ENCODE data around the gene PRKAG2. TPM values are rescaled to one million over a fixed set of nuclear protein-coding genes. Genes with fewer than 3 reads are reported as not detected.

PRKAG2 gene
- total and polyA plus RNA-seq, 2 donors = 37.9 to 71.6 TPM

DNA sequence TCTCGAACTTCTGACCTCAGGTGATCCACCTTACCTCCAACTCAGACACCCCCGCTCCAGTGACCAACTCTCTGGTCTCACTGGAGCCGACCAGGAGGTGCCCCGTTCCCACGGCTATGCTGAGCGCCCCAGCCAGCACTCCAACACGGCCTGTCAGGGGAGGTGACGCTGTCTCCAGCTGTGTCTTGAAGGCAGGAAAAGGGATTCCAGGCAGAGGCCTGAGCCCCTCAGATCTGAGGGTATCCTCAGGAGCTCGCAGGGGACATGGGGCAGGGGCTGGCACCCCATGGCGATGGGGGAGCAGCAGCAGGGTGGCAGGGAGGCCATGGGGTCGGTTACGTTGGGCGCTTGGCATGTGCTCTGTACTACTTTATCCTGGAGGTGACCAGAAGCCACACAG, 262.9 kb downstream of the PRKAG2 start:
- Histone ChIP-seq H3K36me3 (ENCODE audit: insufficient read depth) (no peaks in the 10 kb centered on the region), H3K4me1 (ENCODE audit: insufficient read depth) (no peaks in the 10 kb centered on the region), H3K27ac (ENCODE audit: low read depth) (no peak overlapping the region), H3K4me3 (ENCODE audit: low read depth, low read length) (no peak overlapping the region)
- no peak for DNase-seq (ENCODE audit: extremely low spot score)
- 92% methylated on average over 13 of the region's 13 CpGs for WGBS

DNA sequence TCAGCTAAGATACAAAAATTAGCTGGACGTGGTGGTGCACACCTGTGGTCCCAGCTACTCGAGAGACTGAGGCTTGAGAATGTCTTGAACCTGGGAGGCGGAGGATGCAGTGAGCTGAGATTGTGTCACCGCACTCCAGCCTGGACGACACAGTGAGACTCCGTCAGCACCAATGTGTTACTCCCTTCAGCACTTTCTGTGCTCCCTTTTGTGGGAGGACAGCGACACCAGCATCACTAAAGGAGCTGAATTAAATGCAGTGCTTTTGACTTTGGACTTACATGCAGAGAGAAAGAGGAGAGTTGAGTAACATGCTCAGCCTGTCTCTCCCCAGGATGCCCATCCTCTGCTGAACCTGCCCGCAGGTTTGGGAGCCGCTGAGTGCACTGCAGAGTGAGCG, 265.0 kb downstream of the PRKAG2 start:
- Histone ChIP-seq H3K4me3 (ENCODE audit: low read depth, low read length) (no peak overlapping the region), H3K36me3 (ENCODE audit: insufficient read depth) (no peaks in the 10 kb centered on the region), H3K27ac (ENCODE audit: low read depth) (no peak overlapping the region), H3K4me1 (ENCODE audit: insufficient read depth) (no peaks in the 10 kb centered on the region)
- no peak for DNase-seq (ENCODE audit: extremely low spot score)
- WGBS = 91% methylated on average over 10 of the region's 10 CpGs

DNA sequence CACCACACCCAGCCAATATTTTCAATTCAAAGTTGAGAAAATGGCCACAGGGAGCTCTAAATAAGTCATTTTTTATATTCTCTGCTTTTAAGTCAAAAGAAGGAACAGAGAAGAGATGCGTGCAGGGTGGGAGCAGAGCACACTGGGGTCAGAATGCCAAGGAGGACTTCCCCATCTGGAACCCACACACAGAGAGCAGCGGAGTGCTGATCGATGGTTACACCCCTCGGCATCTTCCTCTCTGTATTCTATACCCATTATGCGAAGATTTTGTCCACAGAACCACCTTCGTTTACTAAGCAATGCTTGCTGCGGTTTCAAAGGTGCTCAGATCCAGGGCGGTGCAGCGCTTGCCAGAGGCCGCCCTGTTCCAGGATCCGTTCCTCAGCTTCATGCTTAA, 265.9 kb downstream of the PRKAG2 start:
- H3K27ac ChIP-seq (ENCODE audit: low read depth) = no peak overlapping the region
- no peaks in the 10 kb centered on the region for H3K4me1 ChIP-seq (ENCODE audit: insufficient read depth)
- H3K36me3 ChIP-seq (ENCODE audit: insufficient read depth) = no peaks in the 10 kb centered on the region
- H3K4me3 ChIP-seq (ENCODE audit: low read depth, low read length) = no peak overlapping the region
- WGBS = 92% methylated on average over 11 of the region's 11 CpGs
- no peak for DNase-seq (ENCODE audit: extremely low spot score)

DNA sequence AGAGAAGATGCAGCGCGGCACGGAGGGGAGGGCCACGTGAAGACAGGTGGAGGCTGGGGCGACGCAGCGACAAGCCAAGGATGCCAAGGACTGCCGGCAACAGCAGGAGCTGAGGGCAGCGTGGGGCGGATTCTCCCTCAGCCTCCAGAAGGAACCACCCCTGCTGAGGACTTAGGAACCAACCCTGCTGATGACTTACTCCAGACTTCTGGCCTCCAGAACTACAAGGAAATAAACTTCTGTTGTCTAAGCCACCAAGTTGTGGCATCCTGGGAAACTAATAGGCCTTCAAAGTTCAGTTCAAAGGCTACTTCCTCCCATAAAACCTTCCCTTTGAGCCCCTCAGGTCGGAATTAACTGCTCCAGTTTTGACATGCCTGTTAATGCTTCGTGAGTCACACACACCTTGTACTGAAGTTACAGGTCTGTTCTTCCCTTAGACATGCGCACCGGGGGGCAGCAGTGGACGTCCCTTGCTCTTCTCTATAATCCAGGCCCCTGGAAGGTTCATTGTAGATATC, 268.8 kb downstream of the PRKAG2 start:
- H3K36me3 ChIP-seq (ENCODE audit: insufficient read depth) = no peaks in the 10 kb centered on the region

DNA sequence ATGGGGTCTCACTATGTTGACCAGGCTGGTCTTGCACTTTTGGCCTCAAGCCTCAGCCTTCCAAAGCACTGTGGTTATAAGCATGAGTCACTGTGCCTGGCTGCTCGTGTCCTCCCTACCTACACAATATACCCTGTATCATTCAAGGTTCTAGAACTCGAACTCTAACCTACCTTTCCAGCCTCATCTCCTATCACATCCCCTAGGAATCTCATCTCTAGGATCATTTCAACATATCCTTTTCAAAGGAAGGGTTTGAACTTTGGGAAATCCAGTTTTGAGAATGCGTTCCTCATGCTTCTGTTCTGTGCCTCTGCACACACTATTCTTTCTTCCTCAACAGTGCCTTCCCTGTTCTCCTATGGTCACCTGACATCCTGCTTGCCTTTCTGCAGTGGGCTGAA, 269.4 kb downstream of the PRKAG2 start:
- Histone ChIP-seq H3K27ac (ENCODE audit: low read depth) (no peak overlapping the region), H3K4me3 (ENCODE audit: low read depth, low read length) (no peak overlapping the region), H3K36me3 (ENCODE audit: insufficient read depth) (no peaks in the 10 kb centered on the region), H3K4me1 (ENCODE audit: insufficient read depth) (no peaks in the 10 kb centered on the region)
- DNase-seq (ENCODE audit: extremely low spot score) = no peak
- 73% methylated on average over 3 of the region's 3 CpGs for WGBS

More for the DNA sequence above, 268.8 kb downstream of the PRKAG2 start:
- DNase-seq (ENCODE audit: extremely low spot score) = no peak
- WGBS = 74% methylated on average over 15 of the region's 15 CpGs
- no peak overlapping the region for H3K4me3 ChIP-seq (ENCODE audit: low read depth, low read length)
- no peak overlapping the region for H3K27ac ChIP-seq (ENCODE audit: low read depth)
- no peaks in the 10 kb centered on the region for H3K4me1 ChIP-seq (ENCODE audit: insufficient read depth)

DNA sequence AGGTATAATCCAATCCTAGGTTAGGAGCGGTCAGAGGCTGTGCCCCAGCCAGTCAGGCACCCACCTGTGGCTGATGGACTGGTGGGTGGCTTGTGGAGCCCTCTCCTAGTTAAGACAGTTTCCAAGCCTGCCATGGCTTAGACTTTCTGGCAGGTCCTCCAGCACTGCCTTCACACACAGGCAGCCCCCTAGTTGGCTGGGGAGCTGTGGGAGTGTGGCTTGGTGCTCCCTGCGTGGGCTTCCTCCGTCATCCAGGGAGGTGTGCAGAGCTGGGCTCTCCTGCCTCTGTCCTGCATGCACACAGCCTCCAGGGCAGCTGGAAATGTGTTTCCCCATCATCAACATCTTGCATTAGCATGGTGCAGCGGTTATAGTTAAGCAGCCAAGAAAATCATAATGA, 273.0 kb downstream of the PRKAG2 start:
- Histone ChIP-seq H3K27ac (ENCODE audit: low read depth) (no peak overlapping the region), H3K4me1 (ENCODE audit: insufficient read depth) (no peaks in the 10 kb centered on the region), H3K4me3 (ENCODE audit: low read depth, low read length) (no peak overlapping the region), H3K36me3 (ENCODE audit: insufficient read depth) (no peaks in the 10 kb centered on the region)
- 82% methylated on average over 4 of the region's 4 CpGs for WGBS
- DNase-seq (ENCODE audit: extremely low spot score) = no peak

DNA sequence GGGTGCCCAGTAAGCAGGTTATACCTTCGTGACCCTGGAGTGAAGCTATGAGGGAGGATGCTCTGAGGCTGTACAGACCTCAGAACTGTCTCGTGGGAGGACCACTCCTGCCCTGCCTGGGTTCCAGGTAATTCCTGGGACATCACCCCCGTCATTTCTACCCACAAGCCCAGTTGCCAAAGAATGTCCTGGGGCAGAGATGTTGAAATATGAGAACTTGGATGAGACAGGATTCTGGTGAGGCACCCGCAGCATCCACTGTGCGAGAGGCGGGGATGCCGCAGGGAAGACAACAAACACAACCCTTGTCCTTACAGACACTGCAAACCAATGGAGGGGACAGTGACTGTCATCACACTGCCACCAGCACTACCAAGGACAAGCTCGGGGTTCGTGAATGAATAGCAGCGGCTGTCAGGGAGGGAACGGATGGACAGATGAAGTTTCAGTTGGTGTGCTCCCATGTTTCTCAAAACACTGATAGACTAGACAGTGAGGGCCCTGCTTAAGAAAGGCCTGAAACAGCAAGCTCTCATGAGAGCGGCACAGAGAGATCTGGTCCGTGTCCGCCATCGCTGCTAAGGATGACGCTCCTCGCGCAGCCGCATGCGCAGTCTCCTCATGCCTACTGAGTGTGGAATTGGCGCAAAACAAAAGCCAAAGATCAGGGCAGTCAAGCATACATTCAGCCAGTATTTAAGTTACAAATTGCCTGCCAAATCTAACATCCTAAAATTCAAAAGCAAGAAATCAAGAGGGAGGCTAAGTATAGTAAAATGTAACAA, 275.2 kb downstream of the PRKAG2 start:
- H3K4me1 ChIP-seq (ENCODE audit: insufficient read depth) = no peaks in the 10 kb centered on the region

DNA sequence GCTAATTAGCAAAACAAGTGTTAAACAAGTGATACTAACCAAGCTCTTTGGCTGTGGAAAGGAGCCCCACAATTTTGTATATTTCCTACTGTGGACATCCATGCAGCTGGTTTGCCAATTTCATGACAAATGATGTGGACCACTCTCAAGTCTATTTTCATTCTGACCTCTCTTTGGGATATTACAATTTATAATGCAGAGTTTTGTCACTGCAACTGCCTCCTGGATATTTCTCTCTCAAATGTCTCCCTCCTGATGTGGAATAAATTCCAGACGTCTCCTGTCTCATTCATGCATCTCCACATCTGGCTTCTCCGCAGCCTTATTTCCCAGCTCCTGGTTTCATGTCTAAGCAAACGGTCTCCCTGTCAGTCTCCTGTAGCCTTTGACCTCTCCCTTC, 276.6 kb downstream of the PRKAG2 start:
- no peaks in the 10 kb centered on the region for H3K36me3 ChIP-seq (ENCODE audit: insufficient read depth)
- DNase-seq (ENCODE audit: extremely low spot score) = no peak
- H3K4me1 ChIP-seq (ENCODE audit: insufficient read depth) = no peaks in the 10 kb centered on the region
- 66% methylated on average over 3 of the region's 3 CpGs for WGBS
- H3K27ac ChIP-seq (ENCODE audit: low read depth) = no peak overlapping the region
- H3K4me3 ChIP-seq (ENCODE audit: low read depth, low read length) = no peak overlapping the region

More for the DNA sequence above, 275.2 kb downstream of the PRKAG2 start:
- Histone ChIP-seq H3K27ac (ENCODE audit: low read depth) (no peak overlapping the region), H3K4me3 (ENCODE audit: low read depth, low read length) (no peak overlapping the region), H3K36me3 (ENCODE audit: insufficient read depth) (no peaks in the 10 kb centered on the region)
- no peak for DNase-seq (ENCODE audit: extremely low spot score)
- WGBS = 91% methylated on average over 21 of the region's 21 CpGs

DNA sequence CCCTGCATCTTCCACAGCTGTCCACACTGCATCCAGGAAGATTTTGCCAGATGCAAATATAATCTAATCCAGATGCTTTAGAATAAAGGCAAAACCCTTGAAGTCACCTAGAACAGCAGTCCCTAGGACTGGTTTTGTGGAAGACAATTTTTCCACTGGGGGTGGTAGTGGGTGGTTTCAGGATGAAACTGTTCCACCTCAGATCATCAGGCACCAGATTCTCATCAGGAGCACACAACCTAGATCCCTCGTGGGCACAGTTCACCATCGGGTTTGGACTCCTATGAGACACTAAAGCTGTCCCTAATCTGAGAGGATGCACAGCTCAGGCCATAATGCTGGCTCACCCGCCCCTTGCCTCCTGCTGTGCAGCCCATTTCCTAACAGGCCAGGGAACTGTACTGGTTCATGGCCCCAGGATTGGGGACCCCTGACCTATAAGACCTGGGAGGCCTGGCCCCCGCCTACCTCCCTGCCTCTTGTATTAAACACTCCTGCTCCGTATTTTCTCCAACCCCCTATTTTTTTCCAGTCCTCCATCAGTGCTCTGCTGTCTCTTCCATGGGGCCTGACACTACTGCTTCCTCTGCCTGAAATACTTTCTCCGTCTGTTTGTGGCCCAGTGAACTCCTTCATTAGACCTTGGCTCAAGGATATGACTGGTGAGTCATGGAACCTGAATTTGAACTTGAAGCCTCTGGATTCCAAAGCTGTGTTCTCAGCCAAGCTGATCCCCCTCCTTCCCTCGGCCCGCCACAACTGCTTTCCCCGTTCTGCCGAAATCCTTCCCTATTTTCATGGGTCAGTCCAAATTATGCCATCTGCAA, 277.3 kb downstream of the PRKAG2 start:
- no peak overlapping the region for H3K4me3 ChIP-seq (ENCODE audit: low read depth, low read length)
- H3K4me1 ChIP-seq (ENCODE audit: insufficient read depth) = no peaks in the 10 kb centered on the region
- no peaks in the 10 kb centered on the region for H3K36me3 ChIP-seq (ENCODE audit: insufficient read depth)
- no peak overlapping the region for H3K27ac ChIP-seq (ENCODE audit: low read depth)
- DNase-seq (ENCODE audit: extremely low spot score) = no peak
- 37% methylated on average over 10 of the region's 10 CpGs for WGBS

DNA sequence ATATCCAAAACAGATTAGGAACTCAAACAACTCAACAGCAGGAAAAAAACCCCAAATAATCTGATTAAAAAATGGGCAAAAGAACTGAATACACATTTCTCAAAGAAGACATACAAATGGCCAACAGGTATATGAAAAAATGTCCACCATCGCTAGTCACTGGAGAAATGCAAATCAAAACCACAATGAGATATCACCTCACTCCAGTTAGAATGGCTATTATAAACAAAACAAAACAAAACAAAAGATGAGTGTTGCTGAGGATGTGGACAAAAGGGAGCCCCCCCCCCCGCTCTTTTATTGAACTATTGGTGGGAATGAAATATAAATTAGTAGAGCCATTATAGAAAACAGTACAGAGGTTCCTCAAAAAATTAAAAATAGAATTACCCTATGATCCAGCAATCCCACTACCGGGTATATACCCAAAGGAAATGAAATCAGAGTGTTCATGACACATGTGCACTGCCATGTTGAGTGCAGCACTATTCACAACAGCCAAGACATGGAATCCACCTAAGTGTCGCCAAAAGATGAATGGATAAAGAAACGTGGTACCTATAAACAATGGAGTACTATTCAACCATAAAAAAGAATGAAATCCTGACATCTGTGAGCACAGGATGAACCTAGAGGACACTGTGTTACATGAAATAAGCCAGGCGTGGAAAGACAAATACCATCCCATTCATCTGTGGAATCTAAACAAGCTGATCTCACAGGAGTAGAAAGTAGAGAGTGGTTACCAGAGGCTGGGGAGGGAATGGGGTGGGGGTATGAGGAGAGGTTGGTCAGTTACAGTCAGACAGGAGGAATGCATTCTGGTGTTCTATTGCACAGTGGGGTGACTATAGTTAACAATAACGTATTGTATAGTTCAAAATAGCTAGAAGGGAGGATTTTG, 279.1 kb downstream of the PRKAG2 start:
- WGBS = 75% methylated on average over 7 of the region's 7 CpGs
- Histone ChIP-seq H3K4me3 (ENCODE audit: low read depth, low read length) (no peak overlapping the region), H3K4me1 (ENCODE audit: insufficient read depth) (no peaks in the 10 kb centered on the region), H3K27ac (ENCODE audit: low read depth) (no peak overlapping the region), H3K36me3 (ENCODE audit: insufficient read depth) (no peaks in the 10 kb centered on the region)
- no peak for DNase-seq (ENCODE audit: extremely low spot score)

DNA sequence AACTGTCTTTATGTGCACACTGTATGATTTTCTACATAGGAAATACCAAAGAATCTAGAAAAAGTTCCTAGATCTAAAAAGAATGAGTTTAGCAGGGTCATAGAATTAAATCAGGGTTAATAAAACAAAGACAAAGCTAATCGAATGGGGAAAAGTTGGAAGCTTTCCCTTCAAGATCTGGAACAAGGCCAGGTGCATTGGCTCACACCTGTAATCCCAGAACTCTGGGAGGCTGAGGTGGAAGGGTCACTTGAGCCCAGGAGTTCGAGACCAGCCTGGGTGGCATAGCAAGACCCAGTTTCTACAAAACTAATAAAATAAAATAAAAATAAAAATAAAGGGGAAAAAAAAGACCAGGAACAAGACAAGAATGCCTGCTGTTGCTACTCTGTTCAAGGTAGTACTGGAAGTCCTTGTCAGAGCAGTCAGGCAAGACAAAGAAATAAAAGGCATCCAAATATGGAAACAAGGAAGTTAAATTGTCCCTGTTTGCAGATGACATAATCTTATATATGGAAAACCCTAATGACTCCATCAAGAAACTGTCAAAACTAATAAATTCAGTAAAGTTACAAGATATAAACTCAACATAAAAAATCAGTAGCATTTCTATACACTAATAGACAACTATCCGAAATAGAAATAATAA, 281.1 kb downstream of the PRKAG2 start:
- 72% methylated on average over 3 of the region's 3 CpGs for WGBS
- H3K27ac ChIP-seq (ENCODE audit: low read depth) = no peak overlapping the region
- DNase-seq (ENCODE audit: extremely low spot score) = no peak

DNA sequence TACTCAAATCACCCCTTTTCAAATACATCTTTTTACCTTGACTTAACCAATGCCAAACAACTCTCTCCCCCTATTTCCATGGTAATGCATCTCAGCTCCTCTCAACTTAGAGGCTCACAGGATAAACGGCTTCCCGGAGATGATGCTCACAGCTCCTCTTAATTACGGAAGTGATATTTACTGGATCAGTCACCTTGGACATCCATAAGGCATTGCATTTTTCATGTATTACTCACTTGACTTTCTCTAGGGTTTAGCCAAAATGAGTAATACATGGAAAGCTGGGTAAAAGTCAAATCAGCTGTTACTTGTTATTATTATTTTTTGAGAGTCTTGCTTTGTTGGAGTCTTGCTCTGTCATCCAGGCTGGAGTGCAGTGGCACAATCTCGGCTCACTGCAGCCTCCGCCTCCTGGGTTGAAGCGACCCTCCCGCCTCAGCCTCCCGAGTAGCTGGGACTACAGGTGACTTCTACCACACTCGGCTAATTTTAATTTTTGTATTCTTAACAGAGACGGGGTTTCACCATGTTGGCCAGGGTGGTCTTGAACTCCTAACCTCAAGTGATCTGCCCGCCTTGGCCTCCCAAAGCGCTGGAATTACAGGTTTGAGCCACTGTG, 283.9 kb downstream of the PRKAG2 start:
- H3K27ac ChIP-seq (ENCODE audit: low read depth) = no peak overlapping the region
- DNase-seq (ENCODE audit: extremely low spot score) = no peak
- H3K36me3 ChIP-seq (ENCODE audit: insufficient read depth) = no peaks in the 10 kb centered on the region
- no peaks in the 10 kb centered on the region for H3K4me1 ChIP-seq (ENCODE audit: insufficient read depth)
- 80% methylated on average over 12 of the region's 12 CpGs for WGBS
- no peak overlapping the region for H3K4me3 ChIP-seq (ENCODE audit: low read depth, low read length)

More for the DNA sequence above, 281.1 kb downstream of the PRKAG2 start:
- no peak overlapping the region for H3K4me3 ChIP-seq (ENCODE audit: low read depth, low read length)
- H3K4me1 ChIP-seq (ENCODE audit: insufficient read depth) = no peaks in the 10 kb centered on the region
- H3K36me3 ChIP-seq (ENCODE audit: insufficient read depth) = no peaks in the 10 kb centered on the region
